ENCODE measurements around the gene XIRP1.

Gene XIRP1

DNA sequence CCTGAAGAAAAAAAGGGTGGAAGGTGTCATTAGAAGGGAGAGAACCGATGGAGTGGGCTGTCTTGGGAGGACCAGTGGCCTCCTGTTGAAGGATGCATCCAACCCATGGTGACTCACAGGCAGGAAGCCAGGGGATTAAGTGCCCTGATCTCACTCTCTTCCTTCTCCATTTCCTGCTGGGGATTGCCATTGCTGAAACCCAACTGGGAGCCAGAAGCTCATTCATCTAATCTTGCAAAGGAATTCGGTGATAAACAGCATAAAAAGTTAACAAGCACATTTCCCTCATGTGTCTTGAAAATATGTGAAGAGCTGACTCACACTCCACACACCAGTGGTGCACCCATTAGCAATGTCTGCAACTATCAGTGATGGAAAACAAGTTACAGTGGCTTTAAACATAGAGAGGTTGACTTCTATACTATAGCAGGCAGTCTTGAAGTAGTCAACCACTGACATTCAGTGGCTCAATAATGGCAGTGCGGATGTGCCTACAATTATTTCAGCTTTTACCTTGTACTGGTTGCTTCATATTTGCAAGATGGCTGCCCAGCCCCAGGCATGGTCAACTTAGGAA lies 26.2 kb downstream of the XIRP1 start:
- no peak for DNase-seq

DNA sequence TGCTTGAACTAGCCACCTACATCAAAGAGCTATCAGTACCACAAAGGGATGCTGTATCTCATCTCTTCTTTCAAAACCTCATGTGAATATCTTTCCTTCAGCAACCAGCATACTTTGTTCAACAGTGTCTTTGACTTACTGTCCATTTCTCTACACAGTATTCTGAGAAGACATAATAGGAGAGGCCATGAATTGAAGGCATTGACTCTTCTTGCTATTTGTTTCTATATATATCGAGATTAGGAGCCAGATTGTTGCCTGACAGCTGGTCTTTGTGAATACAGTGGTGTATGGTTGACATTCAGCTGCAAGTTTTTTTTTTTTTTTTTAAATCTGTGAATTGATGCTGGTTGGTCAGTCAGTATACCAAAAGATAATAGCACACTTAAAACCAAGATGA lies 26.9 kb downstream of the XIRP1 start:
- DNase-seq: no peak

GRCh38 chr3:39164414-39164813 lies 28.0 kb downstream of the XIRP1 start:
- DNase-seq: no peak

DNA sequence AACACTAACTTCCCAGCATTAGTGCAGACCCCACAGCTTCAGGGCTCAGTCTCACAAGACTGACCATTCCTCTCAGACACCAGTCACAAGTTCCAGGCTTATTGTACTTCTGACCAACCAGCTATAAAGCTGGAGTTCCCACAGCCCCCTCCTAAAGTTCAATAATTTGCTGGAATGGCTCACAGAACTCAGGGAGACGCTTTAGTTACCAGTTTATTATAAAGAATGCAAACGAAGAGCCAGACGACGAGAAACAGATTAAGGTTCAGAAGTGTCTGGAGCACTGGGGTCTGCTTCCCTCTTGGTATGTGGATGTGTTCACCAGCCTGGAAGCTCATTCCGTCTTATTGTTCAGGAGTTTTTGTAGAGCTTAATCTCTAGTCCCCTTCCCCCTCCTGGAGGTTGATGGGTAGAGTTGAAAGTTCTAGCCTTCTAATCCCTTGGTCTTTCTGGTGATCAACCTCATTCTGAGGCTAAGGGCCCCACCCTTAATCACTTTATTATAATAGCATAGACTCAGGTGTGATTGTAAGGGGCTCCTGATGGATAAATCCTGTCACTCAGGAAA lies 34.2 kb downstream of the XIRP1 start:
- DNase-seq: no peak

DNA sequence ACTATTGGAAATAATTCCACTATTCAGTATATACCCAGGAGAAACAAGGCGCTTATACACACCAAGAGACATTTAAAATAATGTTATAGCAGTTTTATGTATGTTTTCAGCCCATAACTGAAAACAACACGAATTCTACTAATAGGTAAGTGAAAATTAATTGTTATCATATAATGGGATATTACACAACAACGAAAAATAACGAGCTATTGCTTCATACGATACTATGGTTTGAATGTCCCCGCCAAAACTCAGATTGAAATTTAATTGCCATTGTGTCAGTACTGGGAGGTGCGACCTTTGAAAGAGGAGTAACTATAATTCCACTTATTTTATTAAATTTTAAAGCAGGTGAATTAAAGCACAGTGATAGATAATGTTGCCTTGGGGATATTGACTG lies 35.0 kb downstream of the XIRP1 start:
- DNase-seq: no peak

DNA sequence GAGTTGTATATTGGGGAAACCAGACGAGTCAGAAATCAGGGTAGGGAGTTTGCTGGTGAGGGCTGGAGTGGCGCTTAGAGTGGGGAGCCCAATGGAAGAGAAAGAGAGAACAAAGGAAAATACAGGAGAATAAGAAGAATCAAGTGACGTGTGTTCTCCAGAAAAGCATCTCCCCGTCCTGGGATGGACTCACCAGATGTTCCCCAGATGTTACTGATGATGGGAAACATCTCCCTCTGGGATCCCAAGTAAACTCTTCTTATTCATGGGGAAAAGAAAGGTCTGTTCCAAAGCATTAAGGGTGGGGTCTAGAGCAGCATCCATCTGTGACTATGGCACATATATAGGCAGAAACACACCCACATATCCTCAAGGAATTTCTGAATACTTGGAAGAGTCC lies 36.0 kb downstream of the XIRP1 start:
- DNase-seq: no peak

- DNase-seq: no peak
Observed at GRCh38 chr3:39154280-39155021, 37.9 kb downstream of the XIRP1 start.

GRCh38 chr3:39153977-39154279 lies 38.5 kb downstream of the XIRP1 start:
- DNase-seq: no peak

- DNase-seq: no peak
Observed at GRCh38 chr3:39150803-39151631, 41.4 kb downstream of the XIRP1 start.

DNA sequence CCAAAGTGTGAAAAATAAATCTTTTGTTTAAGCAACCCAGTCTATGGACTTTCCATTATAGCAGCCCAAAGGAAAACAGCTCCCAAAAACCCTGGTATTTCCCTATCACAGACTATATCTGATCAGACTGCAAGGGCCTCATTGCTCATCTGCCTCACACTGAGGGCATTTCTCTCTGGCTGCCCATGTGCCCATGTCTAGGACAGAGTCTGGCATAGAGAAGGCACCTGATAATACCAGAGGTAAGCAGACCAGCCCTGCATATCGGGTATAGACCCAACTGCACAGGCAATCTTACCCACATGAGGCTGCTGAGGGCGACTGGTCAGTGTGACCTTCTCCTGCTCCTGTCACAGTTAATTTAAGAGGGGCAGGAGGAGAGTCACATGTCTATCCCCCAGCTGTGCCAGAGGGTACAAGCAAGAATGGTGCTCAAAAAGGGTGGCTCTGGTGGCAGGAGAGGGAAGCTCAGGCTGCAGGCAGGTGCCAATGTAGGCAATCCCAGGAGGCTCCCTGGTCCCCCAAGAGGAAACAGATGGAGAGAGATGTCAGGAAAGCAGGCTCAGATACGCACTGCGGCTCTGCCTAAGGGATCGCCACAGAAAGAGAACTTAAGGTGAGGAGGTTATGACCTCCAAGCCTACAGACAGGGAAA lies 42.1 kb downstream of the XIRP1 start:
- no peak for DNase-seq

- no peak for DNase-seq
Observed at GRCh38 chr3:39149498-39150147, 42.8 kb downstream of the XIRP1 start.

- DNase-seq: no peak
Observed at GRCh38 chr3:39149059-39149455, 43.3 kb downstream of the XIRP1 start.

DNA sequence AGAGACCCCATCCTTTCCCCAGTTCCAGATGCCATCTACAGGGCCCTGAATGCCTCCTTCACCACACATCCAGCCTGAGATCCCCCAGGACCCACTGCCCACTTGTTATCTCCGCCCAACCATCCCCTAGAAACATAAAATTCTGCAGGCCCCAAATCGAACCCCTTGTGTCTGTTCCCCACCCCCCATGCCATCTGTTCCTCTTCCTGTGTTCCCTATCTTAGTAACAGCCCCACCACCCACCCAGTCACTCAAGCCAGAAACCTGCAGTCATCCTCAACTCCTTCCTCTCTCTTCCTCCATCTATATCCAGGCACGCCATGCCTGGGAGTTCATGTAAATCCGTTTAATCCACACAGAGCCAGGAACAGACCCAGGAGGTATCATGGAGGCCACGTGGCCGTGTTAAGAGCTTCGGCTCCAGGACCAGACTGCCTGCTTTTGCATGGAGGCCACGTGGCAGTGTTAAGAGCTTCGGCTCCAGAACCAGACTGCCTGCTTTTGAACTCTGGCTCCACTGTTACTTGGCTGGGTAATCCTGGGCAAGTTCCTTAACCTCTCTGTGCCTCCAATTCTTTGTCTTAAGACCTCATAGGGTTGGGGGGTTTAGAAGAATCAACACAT lies 43.8 kb downstream of the XIRP1 start:
- DNase-seq: no peak

DNA sequence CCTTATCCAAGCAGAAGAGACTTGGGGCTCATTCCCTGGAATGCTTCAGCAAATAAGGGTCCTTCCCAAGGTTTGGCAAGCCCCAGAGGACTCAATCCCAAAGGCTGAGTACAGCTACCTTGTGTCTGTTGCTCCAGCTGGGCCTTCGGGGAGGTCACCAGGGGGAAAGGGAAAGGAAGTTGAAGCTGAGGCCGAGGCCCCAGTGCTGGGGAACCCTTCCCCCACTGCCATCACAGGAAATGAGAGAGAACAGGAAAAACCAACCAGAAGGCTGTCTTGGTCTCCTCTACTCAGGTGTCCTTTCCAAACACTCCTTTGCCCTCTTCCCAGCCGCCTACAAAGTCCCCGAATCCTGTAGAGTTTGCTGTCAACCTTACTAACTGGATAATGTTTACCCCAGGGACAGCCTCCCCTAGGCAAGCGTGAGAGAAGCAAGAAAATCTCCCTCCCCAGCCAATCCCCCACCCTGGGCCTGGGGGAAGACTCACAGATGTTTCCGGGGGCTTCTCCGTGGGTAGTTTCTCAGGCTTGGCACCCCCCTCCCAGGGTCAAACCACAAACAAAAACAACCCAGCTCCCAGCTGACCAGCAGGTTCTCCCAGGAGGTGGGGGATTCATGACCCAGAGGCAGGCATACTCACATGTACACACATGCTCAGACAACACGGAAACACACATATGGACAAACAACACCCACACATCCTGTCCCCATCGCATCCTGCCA lies 44.5 kb downstream of the XIRP1 start:
- no peak for DNase-seq

GRCh38 chr3:39146611-39147591 lies 45.5 kb downstream of the XIRP1 start:
- DNase-seq: no peak

DNA sequence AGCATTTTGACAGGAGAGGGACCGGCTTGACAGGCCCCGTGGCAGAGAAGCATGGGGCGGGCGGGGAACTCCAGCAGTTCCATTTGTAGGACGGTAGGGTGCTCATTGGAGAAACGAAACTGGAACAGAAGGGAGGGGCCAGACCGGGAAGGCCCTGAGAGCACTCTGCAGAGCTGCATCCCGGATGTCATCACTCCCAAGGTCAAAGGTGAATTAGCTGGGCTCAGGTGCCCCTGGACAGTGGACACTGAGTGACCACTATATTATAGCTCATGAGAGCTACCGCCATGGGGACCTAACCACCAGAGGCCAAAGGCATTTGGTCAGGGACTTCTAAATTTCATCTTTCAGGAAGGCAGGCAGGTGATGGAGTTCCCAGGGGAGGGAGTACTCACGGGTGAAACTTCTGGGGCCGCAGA lies 46.3 kb downstream of the XIRP1 start:
- DNase-seq: no peak

DNA sequence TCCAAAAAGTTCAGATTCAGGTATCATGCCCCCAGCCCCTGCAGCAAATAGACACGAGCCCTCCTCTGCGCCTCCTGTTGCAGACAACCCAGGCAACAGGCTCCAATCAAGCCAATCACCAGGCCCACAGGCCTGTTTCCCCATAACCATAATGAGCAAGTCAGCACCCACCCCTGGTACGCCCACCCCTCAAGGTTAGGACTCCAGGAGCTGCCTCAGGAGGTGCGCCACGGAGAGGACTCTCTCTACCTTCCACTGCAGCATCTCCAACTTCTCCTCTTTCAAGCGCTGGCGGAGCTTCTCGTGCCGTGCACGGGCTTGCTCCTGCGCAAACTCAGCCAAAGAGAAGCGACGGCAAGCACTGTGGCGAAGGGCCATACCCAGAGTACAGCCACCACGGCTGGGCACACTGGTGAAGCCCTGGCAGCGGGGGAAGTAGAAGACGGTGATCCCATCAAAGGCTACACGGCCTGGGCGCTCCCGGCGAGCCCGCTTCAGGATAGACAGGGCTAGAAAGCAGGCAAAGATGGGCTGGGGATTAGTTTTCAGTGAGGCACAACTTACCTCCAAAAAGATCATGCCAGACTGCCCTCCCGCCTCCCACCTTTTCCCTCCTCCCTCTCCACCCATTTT lies 47.5 kb downstream of the XIRP1 start:
- DNase-seq: no peak

- no peak for DNase-seq
Observed at GRCh38 chr3:39144095-39144747, 48.2 kb downstream of the XIRP1 start.

All from NCI-H1436 treated with DMSO at 0.1 percent for 48 hours (cell line).